B cell (primary cell): Measurements from ENCODE around the gene RELB.

Source experiments
- CTCF ChIP-seq: fragments of 200-600 bp; IDR thresholded peaks from one replicate; pipeline ENCODE4 v1.8.0; 2022; ENCODE audit warnings: antibody characterized with exemption, mild to moderate bottlenecking
- EZH2 ChIP-seq: IDR thresholded peaks from 2 replicates; pipeline ENCODE4 v1.6.1; 2012; ENCODE audit warnings: borderline replicate concordance, low read depth, mild to moderate bottlenecking, moderate library complexity, low read length; ENCODE audit not compliant: insufficient read depth, poor library complexity, severe bottlenecking

DNA sequence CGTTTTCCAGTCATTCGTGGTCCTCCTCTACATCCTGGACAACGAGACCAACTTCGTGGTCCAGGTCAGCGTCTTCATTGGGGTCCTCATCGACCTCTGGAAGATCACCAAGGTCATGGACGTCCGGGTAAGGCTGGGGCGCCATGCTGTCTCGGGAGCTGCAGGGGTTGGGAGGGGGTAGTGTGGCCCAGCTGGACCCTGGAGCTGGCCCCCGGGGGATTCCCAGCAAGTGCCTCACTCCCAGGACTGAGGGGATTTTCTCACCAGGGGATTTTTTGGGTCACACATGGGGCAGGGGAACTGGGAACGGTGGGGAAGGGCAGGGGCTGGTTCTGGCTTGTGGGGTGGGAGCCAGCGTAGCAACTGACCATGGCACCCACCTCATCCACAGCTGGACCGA, 10.8 kb upstream of the RELB start:
- TF ChIP-seq CTCF (no peak), EZH2 (no peak)
